Keratinocyte (primary cell): ENCODE data around the gene SOX5. TPM values are rescaled to one million over a fixed set of nuclear protein-coding genes. Genes with fewer than 3 reads are reported as not detected.
"Not testable (repeated sequence)": the region's sequence is repeated elsewhere in the genome, so short reads cannot be mapped to it uniquely, and the experiment has no call there.

Experiments used
- DNase-seq: peaks from one replicate; pipeline ENCODE4 v3.0.0-alpha.2; 2011; ENCODE audit warnings: low read depth, missing footprints, low spot score
- FAIRE-seq: peaks from 2 replicates; lab custom pipeline; 2011; peaks lifted over from hg19 to GRCh38; lab: Jason Lieb, UNC
- H2AFZ ChIP-seq: 2 replicates; pipeline ENCODE4 v1.6.0; 2012; ENCODE audit warnings: low read length, control low read depth, inconsistent platforms; ENCODE audit not compliant: control insufficient read depth
- H3K27ac ChIP-seq: 2 replicates; pipeline ENCODE4 v1.5.1; 2011; ENCODE audit warnings: low read length; ENCODE audit not compliant: control insufficient read depth, insufficient read depth
- H3K27me3 ChIP-seq: 3 replicates; pipeline ENCODE4 v1.6.0; 2011; ENCODE audit warnings: low read length; ENCODE audit not compliant: control insufficient read depth, insufficient read depth; ENCODE audit errors: extremely low read depth
- H3K36me3 ChIP-seq, 2 experiments: 2 replicates in 1 of 2; 3 replicates in 1 of 2; pipeline ENCODE4 v1.5.1; 2011; ENCODE audit warnings: low read length in 2 of 2, mild to moderate bottlenecking in 1 of 2; ENCODE audit not compliant: control insufficient read depth in 2 of 2, insufficient read depth in 2 of 2; ENCODE audit errors: extremely low read depth in 1 of 2
- H3K4me1 ChIP-seq: 3 replicates; pipeline ENCODE4 v1.5.1; 2011; ENCODE audit warnings: low read length; ENCODE audit not compliant: control insufficient read depth, insufficient read depth; ENCODE audit errors: extremely low read depth
- H3K4me2 ChIP-seq: 3 replicates; pipeline ENCODE4 v1.6.0; 2011; ENCODE audit warnings: low read depth, low read length; ENCODE audit not compliant: control insufficient read depth, insufficient read depth; ENCODE audit errors: extremely low read depth
- H3K4me3 ChIP-seq, 3 experiments: fragments of 200-600 bp in 1 of 3; sonication (generic) in 1 of 3; 2 replicates in 2 of 3; 3 replicates in 1 of 3; pipeline ENCODE4 v1.5.1; 2011 to 2016; ENCODE audit warnings: low read length in 3 of 3, mild to moderate bottlenecking in 3 of 3, control low read depth in 2 of 3, inconsistent platforms in 1 of 3, low read depth in 1 of 3, mixed read lengths in 1 of 3, mixed run types in 1 of 3, moderate library complexity in 1 of 3; ENCODE audit not compliant: control insufficient read depth in 2 of 3, insufficient read depth in 2 of 3; ENCODE audit errors: extremely low read depth in 1 of 3
- H3K79me2 ChIP-seq: 2 replicates; pipeline ENCODE4 v1.6.0; 2012; ENCODE audit warnings: low read length; ENCODE audit not compliant: control insufficient read depth, insufficient read depth
- H3K9ac ChIP-seq: 3 replicates; pipeline ENCODE4 v1.6.0; 2011; ENCODE audit warnings: low read length; ENCODE audit not compliant: control insufficient read depth, insufficient read depth; ENCODE audit errors: extremely low read depth
- H3K9me1 ChIP-seq: 3 replicates; pipeline ENCODE4 v1.6.0; 2011; ENCODE audit warnings: low read length; ENCODE audit not compliant: control insufficient read depth, insufficient read depth; ENCODE audit errors: extremely low read depth
- H3K9me3 ChIP-seq: 2 replicates; pipeline ENCODE4 v1.5.1; 2012; ENCODE audit warnings: low read depth, low read length; ENCODE audit not compliant: control insufficient read depth
- H4K20me1 ChIP-seq: 3 replicates; pipeline ENCODE4 v1.6.0; 2011; ENCODE audit warnings: low read length; ENCODE audit not compliant: control insufficient read depth, insufficient read depth; ENCODE audit errors: extremely low read depth
- CTCF ChIP-seq, 3 experiments: IDR thresholded peaks in 1 of 3; conservative IDR thresholded peaks in 1 of 3; optimal IDR thresholded peaks in 1 of 3; 2 replicates in 2 of 3; 3 replicates in 1 of 3; pipeline versions ENCODE3 to v1.5.1; 2011; ENCODE audit warnings: low read length in 3 of 3, mild to moderate bottlenecking in 3 of 3, moderate library complexity in 2 of 3, control low read depth in 1 of 3, inconsistent platforms in 1 of 3; ENCODE audit not compliant: insufficient read depth in 2 of 3; ENCODE audit errors: extremely low read depth in 1 of 3
- EZH2 ChIP-seq: IDR thresholded peaks from one replicate; pipeline ENCODE4 v1.6.1; 2012; ENCODE audit warnings: inconsistent platforms, mild to moderate bottlenecking, low read length, moderate library complexity
- dilution Hi-C: fragments of 300-500 bp; cut with MboI; formaldehyde crosslinking; loops from one replicate; pipeline ENCODE4 v1.7.0; 2020; ENCODE audit warnings: low sequenced_read_pairs; ENCODE audit not compliant: extremely low pct_ligation_motif_present
- polyA plus RNA-seq, 5 experiments: library from polyadenylated mRNA; depleted of rRNA in 3 of 5; stranded (reverse) in 3 of 5; stranded (forward) in 1 of 5; unstranded in 1 of 5; fragments of >200 nt; gene quantifications; 1 replicate in 1 of 5; 2 replicates in 3 of 5; 3 replicates in 1 of 5; pipeline versions ENCODE4 v1.2.1 to v1.2.3, GENCODE V29; 2011 to 2012; ENCODE audit warnings: missing spikeins in 2 of 5, low read depth in 1 of 5, low replicate concordance in 1 of 5

Gene SOX5
- polyA plus RNA-seq, 1 donor (not counting 4 experiments of a cell fraction or from before 2014, with no cell fraction given), result not detected

GRCh38 chr12:23525450-23526072 lies 423.9 kb downstream of the SOX5 start:
- no peak overlapping the region for H3K4me3 ChIP-seq
- no peaks in the 10 kb centered on the region for H3K27me3 ChIP-seq
- no peaks in the 10 kb centered on the region for H4K20me1 ChIP-seq
- peak; percentile 32 for DNase-seq
- TF ChIP-seq CTCF (optimal IDR thresholded peaks at IDR 0.05 in 1 of 3, IDR thresholded peaks at IDR 0.05 in 1 of 3, conservative IDR thresholded peaks at IDR 0.05 in 1 of 3; ENCODE audit: extremely low read depth in 1 of 3, insufficient read depth in 2 of 3, low read length in 3 of 3), result no peak
- TF ChIP-seq EZH2, result no peak
- H3K9me1 ChIP-seq, result no peaks in the 10 kb centered on the region
- dilution Hi-C loops, result no loop called here
- no peaks in the 10 kb centered on the region for H3K9me3 ChIP-seq
- peaks cover 10% of the 10 kb centered on the region for H3K4me1 ChIP-seq
- no peak overlapping the region for H3K4me2 ChIP-seq
- no peak overlapping the region for H3K9ac ChIP-seq
- H2AFZ ChIP-seq, result no peak overlapping the region
- H3K27ac ChIP-seq, result no peak overlapping the region
- H3K79me2 ChIP-seq, result no peaks in the 10 kb centered on the region
- peak; percentile 59 for FAIRE-seq
- no peaks in the 10 kb centered on the region for H3K36me3 ChIP-seq

DNA sequence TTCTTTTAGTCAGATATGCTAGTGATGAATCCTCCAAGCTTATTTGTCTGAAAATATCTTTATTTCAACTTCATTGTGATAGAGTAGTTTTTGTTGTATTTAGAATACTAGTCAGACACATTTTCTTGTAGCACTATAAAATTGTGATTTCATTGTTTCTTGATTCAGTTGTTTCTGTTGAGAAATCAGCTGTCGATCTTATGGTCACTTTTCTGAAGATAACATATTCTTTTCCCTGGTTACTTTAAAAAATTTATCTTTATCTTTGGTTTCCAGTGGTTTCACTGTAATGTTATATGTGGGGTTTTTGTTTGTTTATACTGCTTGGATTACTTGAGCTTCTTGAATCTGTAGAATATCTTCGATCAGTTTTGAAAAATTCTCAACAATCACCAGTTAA lies 426.1 kb downstream of the SOX5 start:
- no peaks in the 10 kb centered on the region for H3K36me3 ChIP-seq
- H3K27me3 ChIP-seq, result no peaks in the 10 kb centered on the region
- TF ChIP-seq CTCF (optimal IDR thresholded peaks at IDR 0.05 in 1 of 3, IDR thresholded peaks at IDR 0.05 in 1 of 3, conservative IDR thresholded peaks at IDR 0.05 in 1 of 3; ENCODE audit: extremely low read depth in 1 of 3, insufficient read depth in 2 of 3, low read length in 3 of 3) (no peak), EZH2 (no peak)
- H3K4me1 ChIP-seq, result peaks cover 10% of the 10 kb centered on the region
- no peak for FAIRE-seq
- no peak overlapping the region for H3K9ac ChIP-seq
- no peaks in the 10 kb centered on the region for H3K9me1 ChIP-seq
- no peak for DNase-seq
- no peaks in the 10 kb centered on the region for H3K79me2 ChIP-seq
- no peak overlapping the region for H3K4me2 ChIP-seq
- H3K9me3 ChIP-seq, result no peaks in the 10 kb centered on the region
- H4K20me1 ChIP-seq, result no peaks in the 10 kb centered on the region
- dilution Hi-C loops, result no loop called here
- H3K27ac ChIP-seq, result no peak overlapping the region
- H3K4me3 ChIP-seq, result no peak overlapping the region
- no peak overlapping the region for H2AFZ ChIP-seq

DNA sequence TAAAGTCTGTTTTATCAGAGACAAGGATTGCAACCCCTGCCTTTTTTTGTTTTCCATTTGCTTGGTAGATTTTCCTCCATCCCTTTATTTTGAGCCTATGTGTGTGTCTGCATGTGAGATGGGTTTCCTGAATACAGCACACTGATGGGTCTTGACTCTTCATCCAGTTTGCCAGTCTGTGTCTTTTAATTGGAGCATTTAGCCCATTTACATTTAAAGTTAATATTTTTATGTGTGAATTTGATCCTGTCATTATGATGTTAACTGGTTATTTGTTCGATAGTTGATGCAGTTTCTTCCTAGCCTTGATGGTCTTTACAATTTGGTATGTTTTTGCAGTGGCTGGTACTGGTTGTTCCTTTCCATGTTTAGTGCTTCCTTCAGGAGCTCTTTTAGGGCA lies 430.0 kb downstream of the SOX5 start:
- H3K4me3 ChIP-seq, H3K9me1 ChIP-seq, H3K79me2 ChIP-seq, H3K27ac ChIP-seq, H2AFZ ChIP-seq, DNase-seq, H3K4me2 ChIP-seq, H3K9me3 ChIP-seq, H4K20me1 ChIP-seq, H3K9ac ChIP-seq, H3K4me1 ChIP-seq, dilution Hi-C loops, FAIRE-seq, H3K36me3 ChIP-seq, H3K27me3 ChIP-seq: not testable (repeated sequence)

GRCh38 chr12:23515785-23516184 lies 433.7 kb downstream of the SOX5 start:
- H3K4me1 ChIP-seq, H3K27ac ChIP-seq, H4K20me1 ChIP-seq, DNase-seq, H2AFZ ChIP-seq, FAIRE-seq, dilution Hi-C loops, H3K4me2 ChIP-seq, H3K36me3 ChIP-seq, H3K9me1 ChIP-seq, H3K4me3 ChIP-seq, H3K9me3 ChIP-seq, H3K79me2 ChIP-seq, H3K27me3 ChIP-seq, H3K9ac ChIP-seq: not testable (repeated sequence)
